ENCODE data around the gene EARS2.
"Not testable (repeated sequence)": the region's sequence is repeated elsewhere in the genome, so short reads cannot be mapped to it uniquely, and the experiment has no call there.

The EARS2 gene

DNA sequence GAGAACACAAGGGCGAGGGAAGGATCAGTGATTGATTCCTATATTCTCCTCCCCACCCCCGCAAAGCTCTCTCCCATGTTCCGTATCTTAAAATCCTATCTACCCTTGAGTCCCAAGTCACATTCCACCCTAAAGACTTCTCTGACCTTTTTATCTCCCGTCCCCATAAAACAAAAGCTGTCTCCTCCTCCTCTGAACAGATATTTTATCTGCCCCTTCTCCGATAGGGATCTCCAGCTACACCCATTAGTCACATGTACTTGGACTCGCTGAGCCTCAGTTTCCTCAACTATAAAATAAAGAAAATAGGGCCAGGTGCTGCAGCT is 59.6 kb downstream of the EARS2 start:
- no peak overlapping the region for H3K27ac ChIP-seq (ENCODE audit: low read length)
- H3K4me1 ChIP-seq (ENCODE audit: control insufficient read depth, insufficient read depth, low read length) = peaks cover 3% of the 10 kb centered on the region
- H3K36me3 ChIP-seq (ENCODE audit: control insufficient read depth in 2 of 2, insufficient read depth in 2 of 2, low read length in 2 of 2) = peaks cover 27 to 35% of the 10 kb centered on the region in 2 donors
- H3K27me3 ChIP-seq (ENCODE audit: control insufficient read depth in 1 of 2, insufficient read depth in 2 of 2, low read length in 2 of 2) = no peaks in the 10 kb centered on the region
- no peak overlapping the region for H3K4me3 ChIP-seq (ENCODE audit: low read length in 2 of 2)
- H3K9ac ChIP-seq (ENCODE audit: low read length in 2 of 2) = no peak overlapping the region
- H3K9me3 ChIP-seq (ENCODE audit: control insufficient read depth in 2 of 2, low read length in 2 of 2) = no peaks in the 10 kb centered on the region

DNA sequence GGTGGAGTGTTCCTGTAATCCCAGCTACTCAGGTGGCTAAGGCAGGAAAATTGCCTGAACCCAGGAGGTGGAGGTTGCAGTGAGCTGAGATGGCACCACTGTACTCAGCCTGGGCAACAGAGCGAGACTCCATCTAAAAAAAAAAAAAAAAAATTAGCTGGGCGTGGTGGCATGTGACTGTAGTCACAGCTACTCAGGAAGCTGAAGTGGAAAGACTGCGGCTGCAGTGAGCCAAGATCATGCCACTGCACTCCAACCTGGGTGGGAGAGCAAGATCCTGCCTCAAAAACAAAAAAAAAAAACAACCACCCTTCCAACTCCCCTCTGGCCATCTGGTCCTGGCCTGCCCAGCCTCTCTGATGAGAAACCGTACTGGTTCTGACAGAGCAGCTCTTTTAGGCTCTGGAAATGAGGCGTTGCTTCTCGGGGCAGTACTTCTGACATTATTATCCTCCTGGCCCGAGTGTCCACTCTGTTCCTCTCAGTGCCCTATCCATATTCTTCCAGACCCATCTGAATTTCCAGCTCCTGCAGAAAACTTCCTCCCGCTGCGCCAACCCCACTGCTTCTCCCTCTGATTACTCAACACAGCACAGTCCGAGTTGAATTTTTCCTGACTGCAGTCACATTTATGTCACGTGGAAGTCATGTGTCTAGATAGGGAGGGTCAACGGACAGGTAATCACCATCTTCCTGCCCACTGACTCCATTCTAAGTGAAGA is 60.2 kb downstream of the EARS2 start:
- Histone ChIP-seq H3K4me3 (ENCODE audit: low read length in 2 of 2) (no peak overlapping the region), H3K9me3 (ENCODE audit: control insufficient read depth in 2 of 2, low read length in 2 of 2) (no peaks in the 10 kb centered on the region)

DNA sequence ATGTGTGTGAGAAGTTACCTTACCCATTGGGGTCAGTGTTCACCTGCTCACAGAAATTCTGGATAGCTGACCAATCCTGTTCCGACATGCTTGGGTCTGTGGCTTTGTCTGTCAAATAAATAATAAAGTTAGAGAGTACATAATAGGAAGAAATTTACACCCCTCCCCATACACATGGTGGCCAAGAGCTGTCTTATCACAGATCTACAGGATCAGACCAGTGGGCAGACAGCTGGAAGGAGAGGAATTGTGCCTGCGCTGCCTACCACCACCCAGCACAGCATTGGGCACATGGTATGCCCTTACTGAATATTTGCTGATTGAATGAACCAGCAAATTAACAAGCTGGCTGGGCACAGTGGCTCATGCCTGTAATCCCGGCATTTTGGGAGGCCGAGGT is 61.5 kb downstream of the EARS2 start:
- Histone ChIP-seq H3K27me3 (ENCODE audit: control insufficient read depth in 1 of 2, insufficient read depth in 2 of 2, low read length in 2 of 2) (no peaks in the 10 kb centered on the region), H3K9ac (ENCODE audit: low read length in 2 of 2) (no peak overlapping the region), H3K27ac (ENCODE audit: low read length) (no peak overlapping the region), H3K9me3 (ENCODE audit: control insufficient read depth in 2 of 2, low read length in 2 of 2) (no peaks in the 10 kb centered on the region), H3K36me3 (ENCODE audit: control insufficient read depth in 2 of 2, insufficient read depth in 2 of 2, low read length in 2 of 2) (peaks cover 38 to 44% of the 10 kb centered on the region in 2 donors), H3K4me3 (ENCODE audit: low read length in 2 of 2) (no peak overlapping the region), H3K4me1 (ENCODE audit: control insufficient read depth, insufficient read depth, low read length) (peaks cover 3% of the 10 kb centered on the region)

More for the DNA sequence above, 60.2 kb downstream of the EARS2 start:
- Histone ChIP-seq H3K4me1 (ENCODE audit: control insufficient read depth, insufficient read depth, low read length) (peaks cover 3% of the 10 kb centered on the region), H3K36me3 (ENCODE audit: control insufficient read depth in 2 of 2, insufficient read depth in 2 of 2, low read length in 2 of 2) (peaks cover 30 to 34% of the 10 kb centered on the region in 2 donors), H3K27me3 (ENCODE audit: control insufficient read depth in 1 of 2, insufficient read depth in 2 of 2, low read length in 2 of 2) (no peaks in the 10 kb centered on the region), H3K27ac (ENCODE audit: low read length) (no peak overlapping the region), H3K9ac (ENCODE audit: low read length in 2 of 2) (no peak overlapping the region)

DNA sequence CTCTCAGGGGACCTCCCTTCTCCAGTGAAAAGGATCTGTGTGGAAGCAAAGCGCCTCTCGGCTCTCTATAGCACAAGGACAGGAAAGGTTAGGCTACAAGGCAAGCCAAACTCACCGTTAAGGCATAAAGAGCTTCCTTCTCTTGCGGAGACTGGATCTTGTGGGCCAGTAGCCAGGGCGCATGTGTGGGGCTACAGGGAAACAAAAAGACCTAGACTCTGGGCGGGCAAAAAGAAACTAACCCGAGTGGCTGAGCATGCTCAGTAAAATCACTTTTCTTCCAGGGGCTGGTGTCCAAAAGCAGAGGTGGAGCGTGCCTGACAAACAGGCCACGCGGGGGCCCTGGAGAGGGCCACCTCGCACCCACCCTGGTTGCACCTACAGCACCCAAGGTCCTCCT is 63.0 kb downstream of the EARS2 start:
- Histone ChIP-seq H3K9ac (ENCODE audit: low read length in 2 of 2) (no peak overlapping the region), H3K9me3 (ENCODE audit: control insufficient read depth in 2 of 2, low read length in 2 of 2) (no peaks in the 10 kb centered on the region)

DNA sequence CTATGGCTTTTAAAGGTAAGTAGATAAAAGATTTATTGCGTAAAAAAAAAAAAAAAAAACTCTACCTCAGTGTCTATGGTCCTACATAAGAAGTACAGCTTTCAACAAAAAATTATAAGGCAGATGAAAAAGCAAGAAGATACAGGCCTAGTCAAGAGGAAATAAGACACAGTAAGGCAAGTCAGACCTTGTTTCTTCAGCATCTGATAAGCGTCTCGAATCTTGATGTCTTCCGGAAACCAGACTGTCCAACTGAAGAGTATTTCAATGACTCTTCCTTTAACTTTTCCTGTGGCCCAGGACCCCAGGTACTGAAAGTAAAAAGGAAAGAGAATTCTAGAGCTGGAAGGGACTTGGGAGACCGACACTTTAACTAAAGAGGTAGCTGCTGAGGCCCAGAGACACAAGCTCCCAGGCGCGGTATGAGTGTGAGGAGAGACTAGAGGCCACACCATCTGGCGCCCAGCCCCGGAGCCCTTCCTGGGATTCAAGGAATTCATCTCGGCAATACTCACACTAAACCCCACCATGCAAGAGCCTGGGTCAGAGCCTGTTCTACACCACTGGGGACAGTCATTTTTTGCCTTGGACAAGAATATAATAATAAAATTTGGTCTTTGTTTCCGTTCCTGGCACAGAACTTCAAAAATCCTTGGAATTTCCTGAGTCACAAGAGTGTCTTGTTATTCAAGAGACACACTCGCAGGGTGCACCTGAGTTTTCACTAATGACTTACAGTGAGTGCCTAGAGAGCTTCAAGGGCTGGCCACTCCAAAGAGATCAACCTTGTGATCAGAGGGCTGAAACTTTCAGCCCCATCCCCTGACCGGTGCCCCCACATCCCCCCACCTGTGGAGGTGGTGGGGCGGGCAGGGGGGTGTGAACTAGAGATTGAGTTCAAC is 65.4 kb downstream of the EARS2 start:
- Histone ChIP-seq H3K27ac (ENCODE audit: low read length) (no peak overlapping the region), H3K9me3 (ENCODE audit: control insufficient read depth in 2 of 2, low read length in 2 of 2) (no peaks in the 10 kb centered on the region), H3K27me3 (ENCODE audit: control insufficient read depth in 1 of 2, insufficient read depth in 2 of 2, low read length in 2 of 2) (no peaks in the 10 kb centered on the region), H3K4me1 (ENCODE audit: control insufficient read depth, insufficient read depth, low read length) (no peaks in the 10 kb centered on the region), H3K36me3 (ENCODE audit: control insufficient read depth in 2 of 2, insufficient read depth in 2 of 2, low read length in 2 of 2) (peaks cover 68 to 75% of the 10 kb centered on the region in 2 donors), H3K4me3 (ENCODE audit: low read length in 2 of 2) (no peak overlapping the region), H3K9ac (ENCODE audit: low read length in 2 of 2) (no peak overlapping the region)

More for the DNA sequence above, 63.0 kb downstream of the EARS2 start:
- Histone ChIP-seq H3K27me3 (ENCODE audit: control insufficient read depth in 1 of 2, insufficient read depth in 2 of 2, low read length in 2 of 2) (no peaks in the 10 kb centered on the region), H3K27ac (ENCODE audit: low read length) (no peak overlapping the region), H3K36me3 (ENCODE audit: control insufficient read depth in 2 of 2, insufficient read depth in 2 of 2, low read length in 2 of 2) (peaks cover 48 to 55% of the 10 kb centered on the region in 2 donors), H3K4me1 (ENCODE audit: control insufficient read depth, insufficient read depth, low read length) (no peaks in the 10 kb centered on the region), H3K4me3 (ENCODE audit: low read length in 2 of 2) (no peak overlapping the region)

DNA sequence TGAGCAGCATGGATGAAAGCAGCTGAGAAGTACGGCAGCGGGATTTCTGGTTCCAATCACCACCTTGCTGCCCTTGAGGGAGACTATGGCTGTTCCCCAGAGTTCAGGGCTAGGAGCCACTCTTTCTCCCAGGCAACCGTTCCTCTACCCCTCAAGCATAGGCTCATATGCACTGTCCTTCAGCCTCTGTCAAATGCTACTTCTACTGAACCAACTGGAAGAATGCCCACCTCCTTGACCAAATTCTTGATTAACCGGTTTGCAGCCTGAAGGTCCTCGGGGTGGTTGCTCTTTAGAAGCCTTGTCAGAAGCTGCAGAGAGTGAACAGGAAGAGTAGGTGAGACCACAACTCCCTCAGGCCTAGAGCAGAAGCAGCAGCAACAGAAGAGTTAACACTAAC is 70.7 kb downstream of the EARS2 start:
- Histone ChIP-seq H3K4me1 (ENCODE audit: control insufficient read depth, insufficient read depth, low read length) (no peaks in the 10 kb centered on the region), H3K9ac (ENCODE audit: low read length in 2 of 2) (no peak overlapping the region), H3K9me3 (ENCODE audit: control insufficient read depth in 2 of 2, low read length in 2 of 2) (no peaks in the 10 kb centered on the region), H3K27me3 (ENCODE audit: control insufficient read depth in 1 of 2, insufficient read depth in 2 of 2, low read length in 2 of 2) (no peaks in the 10 kb centered on the region), H3K27ac (ENCODE audit: low read length) (no peak overlapping the region), H3K4me3 (ENCODE audit: low read length in 2 of 2) (no peak overlapping the region), H3K36me3 (ENCODE audit: control insufficient read depth in 2 of 2, insufficient read depth in 2 of 2, low read length in 2 of 2) (peaks cover 78% of the 10 kb centered on the region in 2 donors)

DNA sequence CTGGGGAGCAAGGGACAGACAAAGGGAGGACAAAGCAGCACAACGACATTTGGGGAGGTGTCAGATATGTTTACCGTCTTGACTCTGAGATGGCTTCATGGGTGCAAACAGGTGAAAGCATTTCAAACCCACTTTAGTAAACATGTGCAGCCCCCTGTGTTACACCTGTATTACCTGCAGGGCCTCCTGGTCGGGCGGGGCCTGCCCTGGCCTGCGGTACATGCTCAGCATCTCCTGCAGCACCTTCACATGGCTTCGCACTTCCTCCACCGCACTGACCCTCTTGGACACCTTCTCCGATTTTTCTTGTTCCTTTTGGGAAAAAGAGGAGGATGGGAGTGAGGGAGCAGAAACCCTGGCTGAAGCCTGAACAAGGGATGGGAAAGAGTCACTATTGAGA is 71.3 kb downstream of the EARS2 start:
- Histone ChIP-seq H3K36me3 (ENCODE audit: control insufficient read depth in 2 of 2, insufficient read depth in 2 of 2, low read length in 2 of 2) (peaks cover 78 to 79% of the 10 kb centered on the region in 2 donors), H3K27ac (ENCODE audit: low read length) (no peak overlapping the region), H3K9me3 (ENCODE audit: control insufficient read depth in 2 of 2, low read length in 2 of 2) (no peaks in the 10 kb centered on the region)

DNA sequence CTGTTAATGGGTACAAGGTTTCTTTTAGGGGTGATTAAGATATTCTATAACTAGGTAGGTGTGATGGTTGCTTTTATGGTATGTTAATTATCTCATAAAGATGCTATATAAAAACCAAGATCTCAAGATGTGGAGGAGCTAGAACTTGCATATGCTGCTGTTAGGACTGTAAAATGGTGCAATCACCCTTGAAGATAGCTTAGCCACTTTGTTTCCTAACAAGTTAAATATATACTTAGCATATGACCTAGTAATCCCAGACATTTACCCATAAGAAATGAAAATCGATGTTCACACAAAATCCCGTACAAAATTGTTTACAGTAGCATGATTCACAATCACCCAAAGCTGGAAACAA is 71.9 kb downstream of the EARS2 start:
- Histone ChIP-seq H3K9ac (ENCODE audit: low read length in 2 of 2) (no peak overlapping the region), H3K36me3 (ENCODE audit: control insufficient read depth in 2 of 2, insufficient read depth in 2 of 2, low read length in 2 of 2) (peaks cover 82 to 83% of the 10 kb centered on the region in 2 donors), H3K27me3 (ENCODE audit: control insufficient read depth in 1 of 2, insufficient read depth in 2 of 2, low read length in 2 of 2) (no peaks in the 10 kb centered on the region), H3K4me3 (ENCODE audit: low read length in 2 of 2) (no peak overlapping the region), H3K4me1 (ENCODE audit: control insufficient read depth, insufficient read depth, low read length) (no peaks in the 10 kb centered on the region), H3K27ac (ENCODE audit: low read length) (no peak overlapping the region), H3K9me3 (ENCODE audit: control insufficient read depth in 2 of 2, low read length in 2 of 2) (no peaks in the 10 kb centered on the region)

More for the DNA sequence above, 71.3 kb downstream of the EARS2 start:
- Histone ChIP-seq H3K4me3 (ENCODE audit: low read length in 2 of 2) (no peak overlapping the region), H3K27me3 (ENCODE audit: control insufficient read depth in 1 of 2, insufficient read depth in 2 of 2, low read length in 2 of 2) (no peaks in the 10 kb centered on the region), H3K4me1 (ENCODE audit: control insufficient read depth, insufficient read depth, low read length) (no peaks in the 10 kb centered on the region), H3K9ac (ENCODE audit: low read length in 2 of 2) (no peak overlapping the region)

DNA sequence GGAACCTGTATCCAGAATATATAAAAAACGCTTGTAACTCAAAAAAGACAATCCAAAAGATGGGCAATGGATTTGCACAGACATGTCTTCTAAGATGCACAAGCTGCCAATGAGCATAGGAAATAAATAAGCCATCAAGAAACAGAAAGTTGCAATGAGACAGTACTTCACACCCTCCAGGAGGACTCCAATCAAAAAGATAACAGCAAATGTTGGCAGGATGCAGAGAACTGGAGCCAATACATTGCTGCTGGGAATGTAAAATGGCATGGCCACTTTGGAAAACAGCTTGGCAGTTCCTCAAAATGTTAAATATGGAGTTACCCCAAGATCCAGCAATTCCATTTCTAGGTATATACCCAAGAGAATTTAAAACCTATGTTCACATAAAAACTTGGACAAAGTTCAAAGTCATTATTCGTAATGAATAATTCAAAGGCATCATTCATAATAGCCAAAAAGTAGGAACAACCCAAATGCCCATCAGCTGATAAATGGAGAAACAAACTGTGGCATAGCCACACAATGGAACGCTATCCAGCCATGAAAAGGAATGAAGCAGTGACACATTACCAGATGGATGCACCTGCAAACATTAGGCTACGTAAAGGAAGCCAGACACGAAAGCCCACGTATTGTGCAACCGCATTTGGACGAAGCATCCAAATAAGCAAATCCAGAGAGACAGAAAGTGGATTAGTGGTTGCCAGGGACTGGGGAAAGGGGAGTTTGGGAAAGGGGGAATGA is 72.5 kb downstream of the EARS2 start:
- Histone ChIP-seq H3K27ac (ENCODE audit: low read length) (no peak overlapping the region), H3K9ac (ENCODE audit: low read length in 2 of 2) (no peak overlapping the region), H3K9me3 (ENCODE audit: control insufficient read depth in 2 of 2, low read length in 2 of 2) (no peaks in the 10 kb centered on the region), H3K4me3 (ENCODE audit: low read length in 2 of 2) (no peak overlapping the region), H3K36me3 (ENCODE audit: control insufficient read depth in 2 of 2, insufficient read depth in 2 of 2, low read length in 2 of 2) (peaks cover 83% of the 10 kb centered on the region in 2 donors), H3K27me3 (ENCODE audit: control insufficient read depth in 1 of 2, insufficient read depth in 2 of 2, low read length in 2 of 2) (no peaks in the 10 kb centered on the region), H3K4me1 (ENCODE audit: control insufficient read depth, insufficient read depth, low read length) (no peaks in the 10 kb centered on the region)

DNA sequence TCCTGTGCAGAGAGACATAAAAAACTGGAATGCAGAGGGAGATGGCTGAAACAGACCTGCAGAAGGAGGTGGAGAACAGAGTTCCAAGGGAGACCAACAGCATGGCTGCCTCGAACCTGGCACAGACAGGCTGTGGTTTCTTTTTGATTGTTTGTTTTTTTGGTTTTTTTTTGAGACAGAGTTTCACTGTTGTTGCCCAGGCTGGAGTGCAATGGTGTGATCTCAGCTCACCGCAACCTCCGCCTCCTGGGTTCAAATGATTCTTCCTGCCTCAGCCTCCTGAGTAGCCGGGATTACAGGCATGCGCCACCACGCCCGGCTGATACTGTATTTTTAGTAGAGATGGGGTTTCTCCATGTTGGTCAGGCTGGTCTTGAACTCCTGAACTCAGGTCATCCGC is 73.7 kb downstream of the EARS2 start:
- not testable (repeated sequence) for H3K4me3 ChIP-seq (ENCODE audit: low read length in 2 of 2); H3K27me3 ChIP-seq (ENCODE audit: control insufficient read depth in 1 of 2, insufficient read depth in 2 of 2, low read length in 2 of 2); H3K9me3 ChIP-seq (ENCODE audit: control insufficient read depth in 2 of 2, low read length in 2 of 2); H3K9ac ChIP-seq (ENCODE audit: low read length in 2 of 2); H3K27ac ChIP-seq (ENCODE audit: low read length); H3K4me1 ChIP-seq (ENCODE audit: control insufficient read depth, insufficient read depth, low read length)
- peaks cover 83% of the 10 kb centered on the region in 2 donors for H3K36me3 ChIP-seq (ENCODE audit: control insufficient read depth in 2 of 2, insufficient read depth in 2 of 2, low read length in 2 of 2)
